NCI-H82 treated with DMSO at 0.1 percent for 48 hours (cell line): ENCODE measurements around the gene SPATA2L.

ENCODE experiments used
- DNase-seq: peaks from one replicate; lab custom pipeline; 2025; ENCODE audit not compliant: unreplicated experiment; lab: John Stamatoyannopoulos, UW

SPATA2L gene

GRCh38 chr16:89701425-89702406, at the start of gene SPATA2L:
SPATA2L (minus strand) TSS chr16:89701705; CDS start chr16:89701232, 473 bp downstream.
- peak; percentile 90 for DNase-seq

GRCh38 chr16:89749637-89750036, 48.1 kb upstream of the SPATA2L start:
- DNase-seq = no peak

- DNase-seq = no peak
These were observed 47.4 kb upstream of the SPATA2L start for GRCh38 chr16:89748921-89749320.

DNA sequence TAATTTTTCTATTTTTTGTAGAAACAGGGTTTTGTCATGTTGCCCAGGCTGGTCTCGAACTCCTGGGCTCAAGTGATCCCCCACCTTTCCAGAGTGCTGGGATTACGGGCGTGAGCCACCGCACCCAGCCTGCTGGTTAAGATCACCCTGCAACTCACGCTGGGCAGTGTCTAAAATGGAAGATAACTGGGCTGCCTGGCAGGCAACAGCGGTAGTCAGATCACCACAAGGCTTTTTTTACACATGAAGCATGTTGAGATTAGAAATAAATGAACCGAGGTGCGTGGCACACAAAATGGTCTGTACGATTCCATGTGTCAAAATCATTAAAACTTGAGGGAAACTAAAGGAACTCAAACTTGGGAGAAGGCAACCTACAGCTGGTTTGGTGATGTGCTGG, 46.6 kb upstream of the SPATA2L start:
- no peak for DNase-seq

DNA sequence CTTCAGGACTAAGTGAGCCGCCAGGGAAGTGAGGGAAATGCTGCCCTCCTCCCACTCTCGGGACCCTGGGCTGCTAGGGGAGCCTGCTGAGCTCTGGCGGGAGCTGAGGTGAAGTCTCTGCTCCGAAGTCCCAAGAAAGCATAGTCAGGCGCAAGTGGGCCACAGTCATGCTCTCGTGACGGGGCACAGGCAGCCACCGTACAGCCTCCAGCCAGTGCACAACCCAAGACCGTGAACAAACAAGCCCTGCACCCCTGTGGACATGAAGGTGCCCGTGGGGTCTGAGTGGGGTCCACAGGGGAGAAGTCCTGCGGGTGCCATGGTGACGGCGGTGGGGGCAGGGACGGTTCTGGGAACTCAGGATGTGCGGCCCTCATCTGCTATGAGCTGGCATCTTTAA, 44.5 kb upstream of the SPATA2L start:
- no peak for DNase-seq

DNA sequence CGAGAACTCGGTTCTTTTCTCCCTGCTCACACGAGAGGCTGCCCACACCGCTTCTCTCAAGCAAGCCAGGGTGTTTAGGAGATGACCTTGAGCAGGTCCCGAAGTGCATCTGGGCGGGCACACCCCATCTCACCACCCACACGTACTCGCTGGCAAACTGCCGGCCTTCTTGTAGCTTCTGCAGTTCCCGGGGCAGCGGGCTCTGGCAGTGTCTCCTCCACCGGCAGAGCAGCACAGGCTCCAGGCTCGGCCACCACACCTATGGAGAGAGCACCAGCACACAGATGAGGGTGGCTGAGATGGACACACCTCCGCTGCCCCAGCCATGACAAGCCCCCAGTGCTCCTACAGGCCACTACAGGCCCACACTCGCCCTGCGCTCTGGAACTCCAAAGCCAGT, 43.3 kb upstream of the SPATA2L start:
- no peak for DNase-seq

GRCh38 chr16:89742948-89743347, 41.4 kb upstream of the SPATA2L start:
- no peak for DNase-seq

DNA sequence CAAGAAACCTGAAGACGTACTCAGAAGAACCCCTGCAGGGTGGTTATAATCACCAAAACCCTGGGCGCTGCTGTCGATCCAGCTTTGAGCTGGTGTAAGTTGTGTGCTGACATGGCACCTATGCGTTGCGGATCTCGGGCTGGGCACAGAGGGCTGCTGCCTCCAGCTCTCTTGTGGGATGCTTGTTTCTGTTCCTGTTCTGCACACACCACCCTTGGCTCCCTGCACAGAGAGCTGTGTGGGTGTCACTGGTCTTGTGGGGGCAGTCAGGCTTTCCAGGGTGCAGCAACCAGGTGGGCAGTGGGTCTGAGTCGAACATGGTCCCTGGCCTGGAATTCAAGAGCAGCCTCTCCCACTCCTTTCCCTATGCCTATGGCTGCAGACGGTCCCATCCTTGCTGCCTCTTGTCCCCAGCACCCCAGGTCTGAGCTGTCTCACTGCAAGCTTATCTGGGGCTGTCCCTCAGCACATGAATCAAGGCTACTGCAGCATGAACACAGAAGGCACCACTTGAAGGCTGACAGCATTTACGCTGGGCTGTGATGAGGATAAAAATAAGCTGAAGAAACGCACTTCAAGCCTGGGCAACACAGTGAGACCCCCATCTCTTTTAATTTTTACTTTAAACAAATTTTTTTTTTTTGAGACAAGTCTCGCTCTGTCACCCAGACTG, 40.0 kb upstream of the SPATA2L start:
- no peak for DNase-seq

DNA sequence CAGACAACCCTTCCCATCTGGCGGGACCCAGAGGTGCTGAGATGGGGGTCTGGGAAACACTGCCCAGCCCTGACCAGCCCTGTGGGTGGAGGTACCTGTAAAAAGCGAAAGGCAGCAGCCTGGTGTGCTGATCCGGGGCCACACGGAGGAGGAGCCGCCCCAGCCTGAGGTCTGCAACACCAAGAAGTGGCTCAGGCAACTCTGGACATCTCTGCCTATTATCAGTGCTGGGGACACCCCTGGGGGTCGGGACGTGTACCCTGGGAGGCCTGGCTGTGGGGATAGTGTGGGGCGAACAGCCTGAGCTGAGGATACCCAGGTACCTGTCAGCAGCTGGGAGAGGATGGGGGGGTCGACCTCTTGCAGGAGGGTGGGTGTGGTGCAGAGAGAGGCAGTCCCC, 37.9 kb upstream of the SPATA2L start:
- no peak for DNase-seq

DNA sequence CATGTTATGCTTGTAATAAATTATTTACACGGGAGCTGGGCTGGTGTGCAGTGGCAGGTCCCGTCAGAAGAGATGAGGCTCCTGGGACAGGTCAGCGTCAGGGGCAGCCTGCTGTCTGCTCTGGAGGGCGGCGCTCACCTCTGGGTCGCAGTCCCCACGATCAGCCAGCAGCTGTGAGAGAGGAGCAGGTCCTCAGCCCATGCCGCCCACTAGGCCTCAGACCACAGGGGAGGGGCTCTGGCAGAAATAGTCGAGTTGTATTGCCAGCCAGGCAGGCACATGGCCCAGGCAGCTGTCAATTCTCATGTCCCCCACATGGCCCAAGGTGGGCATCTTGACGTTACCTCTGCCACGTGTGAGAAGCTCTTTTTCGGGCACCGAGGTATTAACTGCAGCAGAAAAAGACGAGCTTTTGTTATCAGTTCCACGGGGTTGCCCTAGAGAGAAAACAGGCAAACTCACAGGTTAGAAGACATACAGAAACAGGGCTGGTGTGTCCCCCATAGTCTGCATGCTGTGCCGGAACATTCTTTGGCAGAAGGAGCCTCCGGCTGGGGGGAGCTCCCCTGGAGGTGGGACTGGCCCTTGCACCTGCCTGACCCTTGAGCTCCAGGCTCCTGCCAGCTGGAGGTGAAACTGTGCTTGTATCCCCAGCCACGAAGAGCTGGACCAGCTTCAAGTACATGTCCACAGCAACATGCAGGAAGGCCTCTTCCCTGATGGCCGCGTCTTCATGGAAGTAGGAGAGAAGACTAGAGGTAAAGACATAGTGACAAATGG, 37.2 kb upstream of the SPATA2L start:
- no peak for DNase-seq

DNA sequence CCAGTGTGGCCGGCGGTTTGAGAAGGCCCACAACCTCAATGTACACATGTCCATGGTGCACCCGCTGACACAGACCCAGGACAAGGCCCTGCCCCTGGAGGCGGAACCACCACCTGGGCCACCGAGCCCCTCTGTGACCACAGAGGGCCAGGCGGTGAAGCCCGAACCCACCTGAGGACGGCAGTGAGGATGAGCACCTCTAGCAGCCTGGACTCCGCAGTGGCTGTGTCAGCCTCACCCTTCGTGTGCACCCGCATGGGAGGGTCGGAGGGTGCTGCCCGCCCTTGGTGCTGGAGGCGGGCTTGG, 36.5 kb upstream of the SPATA2L start:
- DNase-seq = no peak

GRCh38 chr16:89737341-89738071, 36.0 kb upstream of the SPATA2L start:
- no peak for DNase-seq

- DNase-seq = no peak
These were observed 35.0 kb upstream of the SPATA2L start for GRCh38 chr16:89736554-89736953.

DNA sequence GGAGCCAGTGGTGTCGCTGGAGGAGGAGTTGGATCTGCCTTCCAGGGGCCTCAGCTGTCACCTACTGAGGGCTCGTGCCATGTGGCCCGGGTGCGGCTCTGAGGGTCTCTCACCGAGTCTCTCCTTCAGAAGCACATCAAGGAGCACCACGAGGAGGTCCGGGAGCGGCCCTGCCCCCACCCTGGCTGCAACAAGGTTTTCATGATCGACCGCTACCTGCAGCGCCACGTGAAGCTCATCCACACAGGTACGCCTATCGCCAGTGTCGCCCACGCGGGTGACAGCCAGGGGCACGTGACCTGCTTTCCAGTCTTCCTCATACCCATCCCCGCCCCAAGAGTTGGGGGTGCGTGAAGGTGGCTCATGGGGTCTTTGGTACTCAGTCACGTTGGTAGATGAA, 32.3 kb upstream of the SPATA2L start:
- no peak for DNase-seq

- DNase-seq = no peak
These were observed 31.8 kb upstream of the SPATA2L start for GRCh38 chr16:89733322-89733721.

DNA sequence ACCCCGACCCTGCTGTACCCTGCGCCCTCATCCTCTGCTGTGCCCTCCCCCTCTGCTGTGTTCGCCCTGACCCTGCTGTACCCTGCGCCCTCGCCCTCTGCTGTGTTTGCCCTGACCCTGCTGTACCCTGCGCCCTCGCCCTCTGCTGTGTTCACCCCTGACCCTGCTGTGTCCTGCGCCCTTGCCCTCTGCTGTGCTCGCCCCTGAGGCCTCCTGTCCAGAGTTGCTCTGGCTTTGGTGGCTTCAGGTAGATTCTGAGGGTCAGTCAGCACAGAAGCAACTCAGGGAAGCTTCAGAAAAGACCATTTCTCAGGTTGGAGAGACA, 31.4 kb upstream of the SPATA2L start:
- DNase-seq = no peak

DNA sequence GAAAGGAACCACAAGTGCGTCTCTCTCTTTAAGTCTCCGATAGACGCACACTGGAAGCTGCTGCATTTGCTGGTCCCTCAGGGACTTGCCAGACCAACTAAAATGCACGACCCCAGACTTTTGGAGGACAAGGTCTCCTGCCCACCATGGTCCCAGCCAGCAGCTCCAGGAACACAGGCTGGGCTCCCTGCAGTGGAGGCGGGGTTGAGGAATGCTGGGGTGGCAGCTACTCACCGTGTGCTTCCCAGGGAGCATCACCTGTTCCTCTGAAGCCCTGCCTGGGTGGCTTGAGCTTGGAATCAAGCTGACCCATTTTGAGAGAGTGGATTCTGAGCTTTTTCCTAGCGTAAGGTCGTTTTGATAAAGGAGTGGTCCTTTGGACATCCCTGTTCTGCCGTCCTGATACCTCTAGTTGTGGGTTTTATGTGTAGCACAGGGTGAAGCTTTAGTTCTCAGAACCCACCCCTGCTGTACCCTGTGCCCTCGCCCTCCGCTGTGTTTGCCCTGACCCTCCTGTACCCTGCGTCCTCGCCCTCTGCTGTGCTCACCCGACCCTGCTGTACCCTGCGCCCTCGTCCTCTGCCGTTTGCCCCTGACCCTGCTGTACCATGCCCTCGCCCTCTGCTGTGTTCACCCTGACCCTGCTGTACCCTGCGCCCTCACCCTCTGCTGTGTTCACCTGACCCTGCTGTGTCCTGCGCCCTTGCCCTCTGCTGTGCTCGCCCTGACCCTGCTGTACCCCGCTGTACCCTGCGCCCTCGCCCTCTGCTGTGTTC, 30.8 kb upstream of the SPATA2L start:
- DNase-seq = no peak

DNA sequence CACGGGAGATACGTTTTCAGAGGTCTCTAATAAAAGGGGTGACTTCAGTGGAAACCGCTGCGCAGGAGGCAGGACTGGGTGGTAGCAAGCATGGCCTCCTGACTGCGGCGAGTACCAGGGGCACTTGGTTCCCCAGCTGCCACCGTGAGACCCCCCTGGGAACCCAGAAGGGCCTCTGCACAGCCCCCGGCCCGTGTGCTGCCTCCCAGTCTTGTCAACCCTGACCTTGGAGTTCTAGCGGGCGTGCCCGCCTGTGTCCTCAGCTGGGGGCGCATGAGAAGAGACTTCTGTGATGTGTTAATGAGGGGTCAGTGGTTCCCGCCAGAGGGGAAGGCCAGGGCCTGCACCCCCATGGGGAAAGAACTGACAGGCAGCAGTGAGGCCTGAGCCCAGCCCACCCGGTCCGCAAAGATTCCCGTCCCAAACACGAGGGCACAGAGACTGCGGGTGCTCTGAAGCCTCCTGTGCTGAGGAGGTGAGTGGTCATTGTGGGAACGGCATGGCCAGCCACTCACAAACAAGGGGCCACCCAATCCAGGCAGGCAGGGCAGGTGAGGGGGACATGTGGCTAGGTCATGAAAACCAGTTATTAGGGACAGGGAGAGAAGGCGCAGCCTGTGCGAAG, 29.2 kb upstream of the SPATA2L start:
- no peak for DNase-seq

DNA sequence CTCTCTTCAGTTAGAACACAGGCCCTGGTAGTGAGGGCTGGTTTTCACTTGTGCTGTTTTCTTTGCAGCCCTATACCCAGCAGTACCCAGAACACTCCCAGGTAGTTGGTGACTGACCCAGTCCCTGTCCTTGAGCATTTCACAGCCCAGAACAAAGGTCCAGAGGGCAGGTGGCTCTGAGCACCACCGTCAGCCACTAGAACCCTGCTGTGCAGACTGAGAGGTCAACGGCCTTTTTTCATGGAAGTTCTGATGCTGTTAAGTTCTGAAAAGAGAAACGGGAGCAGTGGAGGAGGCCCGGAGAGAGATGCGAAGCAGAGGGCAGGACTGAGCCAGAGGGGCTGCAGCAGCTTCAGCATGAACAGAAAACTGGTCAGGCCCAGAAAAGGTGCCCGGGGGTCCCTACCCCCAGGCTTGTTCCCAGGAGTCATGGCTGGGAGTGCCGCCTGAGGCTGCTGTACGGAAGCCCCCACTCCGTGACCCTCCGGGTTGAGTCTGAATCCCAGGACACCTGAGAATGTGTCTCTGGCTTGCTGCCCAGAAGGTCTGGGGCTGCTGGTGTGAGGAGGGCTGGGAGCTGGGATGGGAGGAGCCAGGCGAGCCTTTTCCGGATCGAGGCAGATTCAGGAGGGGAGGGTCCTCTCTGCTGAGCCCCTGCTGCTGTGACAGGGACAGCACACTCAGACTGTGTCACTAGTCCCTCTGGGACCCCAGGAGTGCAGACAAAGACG, 28.5 kb upstream of the SPATA2L start:
- no peak for DNase-seq
